ENCODE data around the gene PKD1L1.

PKD1L1 gene

GRCh38 chr7:47953822-47954221, 5.6 kb upstream of the PKD1L1 start:
- ChIA-PET CTCF (interaction anchor here (0.7 to 0.8 kb wide), 3 partner anchors 8 to 201 kb away, joined by 3 to 7 read pairs (median 3); no protein-coding TSS in a partner anchor), POLR2A (no interaction called here)
- no peak overlapping the region for H3K4me3 ChIP-seq (ENCODE audit: low read depth, low read length)
- H3K27ac ChIP-seq (ENCODE audit: extremely low read depth, low read depth, low read length), result no peak overlapping the region
- TF ChIP-seq ZNF558 (tag by site-specific recombination; IDR thresholded peaks at IDR 0.05) (no peak), KLF7 (tag by site-specific recombination; IDR thresholded peaks at IDR 0.05; ENCODE audit: borderline replicate concordance) (no peak), ZNF561 (tag by site-specific recombination; IDR thresholded peaks at IDR 0.05; ENCODE audit: borderline replicate concordance) (no peak), ZNF37A (tag by site-specific recombination; IDR thresholded peaks at IDR 0.05) (no peak), INSM2 (tag by site-specific recombination; IDR thresholded peaks at IDR 0.05) (no peak), ZNF302 (tag by site-specific recombination; IDR thresholded peaks at IDR 0.05; ENCODE audit: low read depth) (no peak), ZNF645 (tag by site-specific recombination; IDR thresholded peaks at IDR 0.05) (no peak), REPIN1 (tag by site-specific recombination; IDR thresholded peaks at IDR 0.05; ENCODE audit: low read depth) (no peak), PRDM6 (tag by site-specific recombination; IDR thresholded peaks at IDR 0.05) (no peak), ZNF433 (tag by site-specific recombination; IDR thresholded peaks at IDR 0.05; ENCODE audit: low read depth) (no peak), HOXA7 (CRISPR knock-in tag; IDR thresholded peaks at IDR 0.05; ENCODE audit: borderline replicate concordance) (no peak)
- H3K36me3 ChIP-seq (ENCODE audit: control insufficient read depth in 2 of 2, insufficient read depth in 1 of 2, low read length in 2 of 2), result peaks cover 11 to 31% of the 10 kb centered on the region in 2 experiments
- no peaks in the 10 kb centered on the region for H3K4me1 ChIP-seq (ENCODE audit: control insufficient read depth, insufficient read depth, low read length)
- no peaks in the 10 kb centered on the region for H3K9me3 ChIP-seq (ENCODE audit: control insufficient read depth, insufficient read depth, low read depth, low read length)

GRCh38 chr7:47952224-47952623, 4.0 kb upstream of the PKD1L1 start:
- Histone ChIP-seq H3K27ac (ENCODE audit: extremely low read depth, low read depth, low read length) (no peak overlapping the region), H3K9me3 (ENCODE audit: control insufficient read depth, insufficient read depth, low read depth, low read length) (no peaks in the 10 kb centered on the region), H3K36me3 (ENCODE audit: control insufficient read depth in 2 of 2, insufficient read depth in 1 of 2, low read length in 2 of 2) (peaks cover 8 to 25% of the 10 kb centered on the region in 2 experiments), H3K4me1 (ENCODE audit: control insufficient read depth, insufficient read depth, low read length) (no peaks in the 10 kb centered on the region), H3K4me3 (ENCODE audit: low read depth, low read length) (no peak overlapping the region)
- TF ChIP-seq GLI2 (tag by site-specific recombination; IDR thresholded peaks at IDR 0.05; ENCODE audit: borderline replicate concordance, low read depth) (no peak), ZBTB44 (tag by site-specific recombination; IDR thresholded peaks at IDR 0.05) (no peak), YY1 (tag by site-specific recombination; IDR thresholded peaks at IDR 0.05) (no peak), HOXD13 (CRISPR knock-in tag; IDR thresholded peaks at IDR 0.05; ENCODE audit: borderline replicate concordance) (no peak)
- ChIA-PET CTCF (interaction anchor here (0.6 to 0.9 kb wide), 3 partner anchors 16 to 206 kb away, joined by 3 read pairs; no protein-coding TSS in a partner anchor), POLR2A (no interaction called here)

GRCh38 chr7:47951374-47951773, 3.1 kb upstream of the PKD1L1 start:
- Histone ChIP-seq H3K9me3 (ENCODE audit: control insufficient read depth, insufficient read depth, low read depth, low read length) (no peaks in the 10 kb centered on the region), H3K27ac (ENCODE audit: extremely low read depth, low read depth, low read length) (no peak overlapping the region), H3K4me3 (ENCODE audit: low read depth, low read length) (no peak overlapping the region), H3K4me1 (ENCODE audit: control insufficient read depth, insufficient read depth, low read length) (no peaks in the 10 kb centered on the region), H3K36me3 (ENCODE audit: control insufficient read depth in 2 of 2, insufficient read depth in 1 of 2, low read length in 2 of 2) (peaks cover 8 to 18% of the 10 kb centered on the region in 2 experiments; a peak in 2 of 3 replicates)
- CTCF ChIA-PET, result interaction anchor here (0.8 to 1.2 kb wide), 3 partner anchors 15 to 19 kb away, joined by 3 read pairs; no protein-coding TSS in a partner anchor
- POLR2A ChIA-PET, result no interaction called here
- TF ChIP-seq ZNF701 (tag by site-specific recombination; IDR thresholded peaks at IDR 0.05) (no peak), GLIS1 (tag by site-specific recombination; IDR thresholded peaks at IDR 0.05) (no peak), YY2 (tag by site-specific recombination; IDR thresholded peaks at IDR 0.05) (no peak), ZNF280D (tag by site-specific recombination; IDR thresholded peaks at IDR 0.05) (no peak), WT1 (tag by site-specific recombination; IDR thresholded peaks at IDR 0.05) (no peak), ZNF302 (tag by site-specific recombination; IDR thresholded peaks at IDR 0.05; ENCODE audit: low read depth) (no peak), ZBTB7A (tag by site-specific recombination; IDR thresholded peaks at IDR 0.05; ENCODE audit: low read depth) (no peak), ZFHX2 (tag by site-specific recombination; conservative IDR thresholded peaks at IDR 0.05) (no peak), ZNF664 (tag by site-specific recombination; IDR thresholded peaks at IDR 0.05) (no peak), TRIM28 (IDR thresholded peaks at IDR 0.05; ENCODE audit: borderline replicate concordance, low read length) (no peak)

Data from HEK293 (cell line).